OCI-LY3 (cell line): ENCODE data around the gene R3HDM4.
"Not testable (repeated sequence)": the region's sequence is repeated elsewhere in the genome, so short reads cannot be mapped to it uniquely, and the experiment has no call there.

ENCODE experiments used
- H2AFZ ChIP-seq: fragments of 200-600, 300-600 bp; shearing (Covaris generic); 2 replicates; pipeline ENCODE4 v1.6.0; 2014; ENCODE audit warnings: antibody characterized with exemption, low read depth, low read length
- H3K27ac ChIP-seq: fragments of 200-600, 300-600 bp; sonication (generic); 2 replicates; pipeline ENCODE4 v1.5.1; 2014; ENCODE audit warnings: mild to moderate bottlenecking, low read length, moderate library complexity, mixed read lengths
- H3K27me3 ChIP-seq: fragments of 200-600, 300-600 bp; sonication (generic); 2 replicates; pipeline ENCODE4 v1.6.1; 2014; ENCODE audit warnings: low read depth, low read length, mixed read lengths
- H3K36me3 ChIP-seq: fragments of 200-600, 300-600 bp; sonication (generic); replicated peaks from 2 replicates; pipeline ENCODE3; 2014; ENCODE audit warnings: low read depth, low read length, mixed read lengths
- H3K4me1 ChIP-seq: fragments of 300-600, 200-600 bp; sonication (generic); 2 replicates; pipeline ENCODE4 v1.6.1; 2014; ENCODE audit warnings: low read length, mixed read lengths
- H3K4me2 ChIP-seq: fragments of 200-600, 300-600 bp; sonication (generic); 2 replicates; pipeline ENCODE4 v1.6.1; 2014; ENCODE audit warnings: low read length, mixed read lengths
- H3K4me3 ChIP-seq: fragments of 300-600, 200-600 bp; sonication (generic); 2 replicates; pipeline ENCODE4 v1.5.1; 2014; ENCODE audit warnings: antibody characterized with exemption, mild to moderate bottlenecking, low read length, moderate library complexity
- H3K79me2 ChIP-seq: fragments of 300-600, 200-600 bp; shearing (Covaris generic); 2 replicates; pipeline ENCODE4 v1.6.1; 2014; ENCODE audit warnings: mild to moderate bottlenecking, low read length, mixed read lengths
- H3K9ac ChIP-seq: fragments of 300-600, 200-600 bp; shearing (Covaris generic); 2 replicates; pipeline ENCODE4 v1.6.0; 2014; ENCODE audit warnings: mild to moderate bottlenecking, low read length, moderate library complexity
- H3K9me3 ChIP-seq: fragments of 200-600, 300-600 bp; shearing (Covaris generic); 2 replicates; pipeline ENCODE4 v1.6.1; 2014; ENCODE audit warnings: low read length, mixed read lengths; ENCODE audit not compliant: insufficient read depth
- H4K20me1 ChIP-seq: fragments of 200-600, 300-600 bp; sonication (generic); 2 replicates; pipeline ENCODE4 v1.6.1; 2016; ENCODE audit warnings: low read length, mixed read lengths; ENCODE audit not compliant: insufficient read depth
- EZH2phosphoT487 ChIP-seq: fragments of 200-600 bp; shearing (Covaris generic); IDR thresholded peaks from 2 replicates; pipeline ENCODE4 v1.6.1; 2018; ENCODE audit warnings: antibody characterized with exemption, mixed run types, low read depth
- TF ChIP-seq, protein P1 (sequence below): fragments of 200-600, 300-600 bp; sonication (generic); IDR thresholded peaks from 2 replicates; pipeline ENCODE4 v1.5.1; 2014; ENCODE audit warnings: antibody characterized with exemption, low read length, low read depth

R3HDM4 gene

DNA sequence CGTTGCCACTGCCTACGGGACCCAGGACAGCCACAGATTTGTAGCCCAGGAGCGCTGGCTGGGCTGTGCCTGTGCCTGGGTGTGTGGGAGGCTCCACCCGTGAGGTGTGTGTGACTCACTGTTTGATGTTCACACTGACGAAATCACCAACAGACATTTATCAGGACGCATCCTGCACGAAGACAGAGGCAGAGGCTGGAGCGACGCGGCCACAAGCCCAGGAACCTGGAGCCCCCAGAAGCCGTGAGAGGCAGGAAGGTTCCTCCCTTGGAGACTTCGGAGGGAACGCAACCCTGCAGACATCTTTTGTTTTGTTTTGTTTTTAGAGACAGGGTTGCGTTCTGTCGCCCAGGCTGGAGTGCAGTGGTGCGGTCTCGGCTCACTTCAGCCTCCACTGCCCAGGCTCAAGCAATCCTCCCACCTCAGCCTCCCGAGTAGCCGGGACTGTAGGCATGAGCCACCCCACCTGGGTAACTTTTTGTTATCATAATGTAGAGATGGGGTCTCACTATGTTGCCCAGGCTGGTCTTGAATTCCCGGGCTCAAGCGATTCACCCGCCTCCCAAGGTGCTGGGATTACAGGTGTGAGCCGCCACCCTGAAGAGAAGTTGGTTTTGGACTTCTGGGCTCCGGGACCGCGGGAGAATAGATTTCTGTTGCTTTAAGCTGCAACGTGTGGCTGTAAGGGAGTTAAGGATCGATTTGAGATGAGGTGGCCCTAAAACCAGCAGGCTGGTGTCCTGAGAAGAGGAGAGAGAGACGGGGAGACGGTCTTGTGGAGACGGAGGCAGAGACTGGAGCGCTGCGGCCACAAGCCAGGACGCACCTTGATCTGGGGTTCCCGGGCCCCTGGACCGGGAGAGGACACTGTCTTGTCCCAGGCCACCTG is 46.2 kb upstream of the R3HDM4 start:
- no peak overlapping the region for H3K4me2 ChIP-seq
- H3K79me2 ChIP-seq, result peaks cover 34% of the 10 kb centered on the region
- H3K36me3 ChIP-seq, result peaks cover 41% of the 10 kb centered on the region
- H3K4me1 ChIP-seq, result peaks cover 12% of the 10 kb centered on the region
- H3K9me3 ChIP-seq, result no peaks in the 10 kb centered on the region
- H4K20me1 ChIP-seq, result peaks cover 32% of the 10 kb centered on the region; the same call in 1 of the 2 replicates
- H3K9ac ChIP-seq, result no peak overlapping the region
- H2AFZ ChIP-seq, result no peak overlapping the region
- no peak for TF ChIP-seq EZH2phosphoT487
- TF ChIP-seq, protein P1, sequence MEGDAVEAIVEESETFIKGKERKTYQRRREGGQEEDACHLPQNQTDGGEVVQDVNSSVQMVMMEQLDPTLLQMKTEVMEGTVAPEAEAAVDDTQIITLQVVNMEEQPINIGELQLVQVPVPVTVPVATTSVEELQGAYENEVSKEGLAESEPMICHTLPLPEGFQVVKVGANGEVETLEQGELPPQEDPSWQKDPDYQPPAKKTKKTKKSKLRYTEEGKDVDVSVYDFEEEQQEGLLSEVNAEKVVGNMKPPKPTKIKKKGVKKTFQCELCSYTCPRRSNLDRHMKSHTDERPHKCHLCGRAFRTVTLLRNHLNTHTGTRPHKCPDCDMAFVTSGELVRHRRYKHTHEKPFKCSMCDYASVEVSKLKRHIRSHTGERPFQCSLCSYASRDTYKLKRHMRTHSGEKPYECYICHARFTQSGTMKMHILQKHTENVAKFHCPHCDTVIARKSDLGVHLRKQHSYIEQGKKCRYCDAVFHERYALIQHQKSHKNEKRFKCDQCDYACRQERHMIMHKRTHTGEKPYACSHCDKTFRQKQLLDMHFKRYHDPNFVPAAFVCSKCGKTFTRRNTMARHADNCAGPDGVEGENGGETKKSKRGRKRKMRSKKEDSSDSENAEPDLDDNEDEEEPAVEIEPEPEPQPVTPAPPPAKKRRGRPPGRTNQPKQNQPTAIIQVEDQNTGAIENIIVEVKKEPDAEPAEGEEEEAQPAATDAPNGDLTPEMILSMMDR, result no peak
- no peaks in the 10 kb centered on the region for H3K27me3 ChIP-seq
- no peak overlapping the region for H3K4me3 ChIP-seq
- no peak overlapping the region for H3K27ac ChIP-seq

DNA sequence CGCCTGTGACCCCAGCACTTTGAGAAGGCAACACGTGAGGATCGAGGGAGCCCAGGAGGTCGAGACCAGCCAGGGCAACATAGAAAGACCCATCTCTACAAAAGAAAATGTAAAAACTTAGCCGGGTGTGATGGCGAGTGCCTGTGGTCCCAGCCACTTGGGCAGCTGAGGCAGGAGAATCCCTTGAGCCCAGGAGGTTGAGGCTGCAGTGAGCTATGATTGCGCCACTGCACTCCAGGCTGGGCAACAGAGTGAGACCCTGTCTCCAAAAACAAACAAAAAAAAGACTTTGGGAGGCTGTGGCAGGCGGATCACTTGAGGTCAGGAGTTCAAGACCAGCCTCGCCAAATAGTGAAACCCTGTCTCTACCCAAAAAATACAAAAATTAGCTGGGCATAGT is 44.6 kb upstream of the R3HDM4 start:
- not testable (repeated sequence) for H3K27ac ChIP-seq, H3K27me3 ChIP-seq, H3K4me2 ChIP-seq, H3K9ac ChIP-seq, H2AFZ ChIP-seq, H3K4me3 ChIP-seq, H3K9me3 ChIP-seq
- Histone ChIP-seq H3K4me1 (peaks cover 28% of the 10 kb centered on the region), H4K20me1 (peaks cover 32% of the 10 kb centered on the region; the same call in 1 of the 2 replicates), H3K79me2 (peaks cover 49% of the 10 kb centered on the region), H3K36me3 (peaks cover 25% of the 10 kb centered on the region)

DNA sequence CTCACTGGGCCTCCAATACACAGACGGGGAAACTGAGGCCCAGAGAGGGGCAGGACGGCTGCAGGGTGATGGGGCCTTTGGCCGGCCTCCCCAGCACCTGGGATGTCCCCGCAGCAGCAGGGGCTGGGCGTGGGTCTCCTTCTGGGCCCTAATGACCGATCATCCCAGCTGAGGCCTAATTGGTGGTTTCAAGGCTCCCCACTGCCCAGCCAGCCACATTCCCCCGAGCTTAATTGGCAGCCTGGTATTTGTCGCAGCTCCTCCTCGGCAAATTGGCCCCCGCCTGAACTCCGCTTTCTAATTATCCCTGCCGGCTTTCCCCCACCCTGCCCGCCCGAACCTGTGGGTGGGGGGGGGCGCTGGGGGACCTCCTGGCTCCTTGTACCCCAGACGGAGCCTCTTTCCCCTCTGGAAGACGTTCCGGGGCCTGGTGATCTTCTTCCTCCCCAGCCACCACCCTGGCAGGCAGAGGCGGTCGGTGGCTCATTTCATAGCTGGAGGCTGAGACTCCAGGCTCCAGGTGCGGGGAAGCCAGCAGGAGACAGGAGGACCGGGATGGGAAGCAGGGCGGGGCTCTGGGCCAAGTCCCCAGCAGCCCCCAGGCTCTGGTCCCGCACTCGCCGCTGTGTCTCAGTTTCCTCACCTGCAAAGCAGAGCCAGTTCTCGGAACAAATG is 43.9 kb upstream of the R3HDM4 start:
- no peaks in the 10 kb centered on the region for H3K27me3 ChIP-seq
- H3K4me1 ChIP-seq, result peaks cover 35% of the 10 kb centered on the region
- no peak overlapping the region for H3K4me3 ChIP-seq
- H2AFZ ChIP-seq, result no peak overlapping the region
- peaks cover 32% of the 10 kb centered on the region; the same call in 1 of the 2 replicates for H4K20me1 ChIP-seq
- no peak for TF ChIP-seq EZH2phosphoT487
- TF ChIP-seq, protein P1, result no peak
- H3K4me2 ChIP-seq, result no peak overlapping the region
- H3K79me2 ChIP-seq, result peaks cover 55% of the 10 kb centered on the region
- H3K27ac ChIP-seq, result no peak overlapping the region
- H3K36me3 ChIP-seq, result peaks cover 21% of the 10 kb centered on the region
- H3K9ac ChIP-seq, result no peak overlapping the region
- no peaks in the 10 kb centered on the region for H3K9me3 ChIP-seq

DNA sequence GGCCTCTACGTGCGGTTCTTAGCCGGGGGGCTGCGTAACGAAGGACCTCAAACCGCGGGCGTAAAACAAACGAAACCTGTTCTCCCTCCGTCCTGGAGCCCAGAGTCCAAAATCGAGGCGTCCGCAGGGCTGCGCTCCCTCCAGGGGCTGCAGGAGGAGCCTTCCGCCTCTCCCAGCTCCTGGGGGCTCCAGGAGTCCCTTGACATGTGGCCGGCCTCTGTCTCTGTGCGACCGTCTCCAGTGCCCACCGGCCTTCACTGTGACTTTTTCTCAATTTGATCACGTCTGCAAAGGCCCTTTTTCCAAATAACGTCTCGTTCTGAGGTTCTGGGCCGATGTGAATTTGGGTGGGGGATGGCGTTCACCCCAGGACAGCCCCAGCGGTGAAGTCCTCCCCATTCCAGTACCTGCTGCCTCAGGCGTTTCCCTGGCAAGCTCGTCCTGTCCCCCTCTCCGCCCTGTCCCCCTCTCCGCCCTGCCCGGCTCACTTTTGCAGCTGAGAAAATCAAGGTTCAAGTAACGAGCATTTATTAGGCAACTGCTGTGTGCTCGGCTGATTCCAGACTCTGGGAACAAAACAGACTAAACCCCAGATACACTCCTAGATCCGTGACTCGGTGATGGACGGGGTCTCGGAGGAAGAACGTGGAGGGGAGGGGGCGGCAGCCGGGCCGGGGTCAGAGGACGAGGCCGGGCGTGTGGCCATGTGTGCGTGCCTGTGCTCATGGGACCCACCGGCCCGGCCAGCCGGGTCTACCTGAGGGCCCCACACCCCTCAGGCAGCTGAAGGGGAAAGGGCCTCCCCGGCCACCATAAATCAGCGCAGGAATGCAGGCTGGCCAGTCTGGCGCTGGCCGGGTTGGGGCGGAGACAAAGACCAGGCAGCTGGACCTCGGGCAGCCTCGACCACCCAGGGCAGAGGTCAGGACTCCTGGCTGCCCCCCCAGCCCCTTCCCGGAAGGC is 43.1 kb upstream of the R3HDM4 start:
- Histone ChIP-seq H3K4me2 (no peak overlapping the region), H2AFZ (no peak overlapping the region), H3K27me3 (no peaks in the 10 kb centered on the region), H3K27ac (no peak overlapping the region), H3K4me1 (peaks cover 43% of the 10 kb centered on the region), H3K79me2 (peaks cover 63% of the 10 kb centered on the region), H4K20me1 (peaks cover 32% of the 10 kb centered on the region; the same call in 1 of the 2 replicates), H3K9me3 (no peaks in the 10 kb centered on the region), H3K4me3 (no peak overlapping the region), H3K36me3 (peaks cover 15% of the 10 kb centered on the region), H3K9ac (no peak overlapping the region)
- TF ChIP-seq, protein P1, result no peak
- no peak for TF ChIP-seq EZH2phosphoT487
